Measurements from ENCODE around the gene LRRK2.

DNA sequence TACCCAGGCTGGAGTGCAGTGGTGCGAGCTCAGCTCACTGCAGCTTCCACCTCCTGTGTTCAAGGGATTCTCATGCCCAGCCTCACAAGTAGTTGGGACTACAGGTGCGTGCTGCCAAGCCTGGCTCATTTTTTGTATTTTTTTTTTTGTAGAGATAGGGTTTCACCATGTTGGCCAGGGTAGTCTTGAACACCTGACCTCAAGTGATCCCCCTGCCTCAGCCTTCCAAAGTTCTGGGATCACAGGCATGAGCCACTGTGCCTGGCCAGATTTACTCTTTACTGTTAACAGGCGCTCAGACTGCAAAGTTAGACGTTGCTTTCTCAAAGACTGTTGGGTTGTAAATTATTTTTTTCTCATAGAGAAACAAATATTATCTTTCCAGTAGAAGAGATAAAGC lies 46.1 kb upstream of the LRRK2 start:
- TF ChIP-seq, protein P1, sequence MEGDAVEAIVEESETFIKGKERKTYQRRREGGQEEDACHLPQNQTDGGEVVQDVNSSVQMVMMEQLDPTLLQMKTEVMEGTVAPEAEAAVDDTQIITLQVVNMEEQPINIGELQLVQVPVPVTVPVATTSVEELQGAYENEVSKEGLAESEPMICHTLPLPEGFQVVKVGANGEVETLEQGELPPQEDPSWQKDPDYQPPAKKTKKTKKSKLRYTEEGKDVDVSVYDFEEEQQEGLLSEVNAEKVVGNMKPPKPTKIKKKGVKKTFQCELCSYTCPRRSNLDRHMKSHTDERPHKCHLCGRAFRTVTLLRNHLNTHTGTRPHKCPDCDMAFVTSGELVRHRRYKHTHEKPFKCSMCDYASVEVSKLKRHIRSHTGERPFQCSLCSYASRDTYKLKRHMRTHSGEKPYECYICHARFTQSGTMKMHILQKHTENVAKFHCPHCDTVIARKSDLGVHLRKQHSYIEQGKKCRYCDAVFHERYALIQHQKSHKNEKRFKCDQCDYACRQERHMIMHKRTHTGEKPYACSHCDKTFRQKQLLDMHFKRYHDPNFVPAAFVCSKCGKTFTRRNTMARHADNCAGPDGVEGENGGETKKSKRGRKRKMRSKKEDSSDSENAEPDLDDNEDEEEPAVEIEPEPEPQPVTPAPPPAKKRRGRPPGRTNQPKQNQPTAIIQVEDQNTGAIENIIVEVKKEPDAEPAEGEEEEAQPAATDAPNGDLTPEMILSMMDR (IDR thresholded peaks at IDR 0.05) = no peak
- TF ChIP-seq ZFX (IDR thresholded peaks at IDR 0.05; ENCODE audit: borderline replicate concordance) = no peak
